PC-3 (cell line): ENCODE data around the gene ALX4. TPM values are rescaled to one million over a fixed set of nuclear protein-coding genes. Genes with fewer than 3 reads are reported as not detected.

Experiments
- ATAC-seq: fragments of 200-7000 bp; cut with Tn5 transposase; 2 replicates; pipeline ENCODE4 v1.9.1; 2020; ENCODE audit warnings: mild to moderate bottlenecking, moderate library complexity
- BruUV-seq: library from RNA; stranded (reverse); fragments of 400-500 nt; replicated peaks from 2 replicates; lab custom pipeline; 2021; lab: Mats Ljungman, UMichigan
- CTCF ChIA-PET: fragments of 300-600 bp; sonication (Branson Sonifier 250); formaldehyde crosslinking; loops from one replicate; lab custom pipeline; 2022; ENCODE audit warnings: antibody characterized with exemption; lab: Charles Lee
- POLR2A ChIA-PET: fragments of 300-600 bp; sonication (Branson Sonifier 250); formaldehyde crosslinking; loops from one replicate; lab custom pipeline; 2022; ENCODE audit warnings: antibody characterized with exemption; ENCODE audit not compliant: unreplicated experiment; lab: Charles Lee
- DNase-seq: peaks from one replicate; pipeline ENCODE4 v3.0.0-alpha.2; 2015
- H2AFZ ChIP-seq: fragments of 300-600 bp; sonication (generic); 2 replicates; pipeline ENCODE4 v1.6.0; 2016; ENCODE audit warnings: antibody characterized with exemption, low read length
- H3F3A ChIP-seq: fragments of 300-600 bp; sonication (generic); one replicate; pipeline ENCODE4 v1.6.0; 2017; ENCODE audit warnings: antibody characterized with exemption, low read length, control low read depth, mild to moderate bottlenecking; ENCODE audit not compliant: unreplicated experiment
- H3K27ac ChIP-seq: fragments of 300-600 bp; sonication (generic); 2 replicates; pipeline ENCODE4 v1.5.1; 2016; ENCODE audit warnings: mild to moderate bottlenecking, low read length
- H3K27me3 ChIP-seq: fragments of 300-600 bp; sonication (generic); 2 replicates; pipeline ENCODE4 v1.6.1; 2016; ENCODE audit warnings: low read length, mixed read lengths
- H3K36me3 ChIP-seq: fragments of 300-600 bp; sonication (generic); 2 replicates; pipeline ENCODE4 v1.6.1; 2016; ENCODE audit warnings: low read depth, mixed run types, low read length, mixed read lengths
- H3K4me1 ChIP-seq: fragments of 300-600 bp; sonication (generic); 2 replicates; pipeline ENCODE4 v1.5.1; 2016; ENCODE audit warnings: low read length; ENCODE audit not compliant: insufficient read depth
- H3K4me2 ChIP-seq: fragments of 300-600 bp; sonication (generic); 2 replicates; pipeline ENCODE4 v1.6.0; 2016; ENCODE audit warnings: low read length
- H3K4me3 ChIP-seq: fragments of 300-600 bp; sonication (generic); 2 replicates; pipeline ENCODE4 v1.5.1; 2016; ENCODE audit warnings: mild to moderate bottlenecking, low read length, mixed read lengths
- H3K79me2 ChIP-seq: fragments of 300-600 bp; sonication (generic); 2 replicates; pipeline ENCODE4 v1.6.1; 2017; ENCODE audit warnings: low read length, mixed read lengths
- H3K9ac ChIP-seq: fragments of 300-600 bp; sonication (generic); 2 replicates; pipeline ENCODE4 v1.6.0; 2016; ENCODE audit warnings: mild to moderate bottlenecking, low read length
- H3K9me2 ChIP-seq: fragments of 300-600 bp; sonication (generic); replicated peaks from 2 replicates; pipeline ENCODE4 v1.6.1; 2016; ENCODE audit warnings: mixed run types, low read length, mixed read lengths
- H3K9me3 ChIP-seq: fragments of 300-600 bp; sonication (generic); 2 replicates; pipeline ENCODE4 v1.6.1; 2016; ENCODE audit warnings: low read length, mixed read lengths
- H4K20me1 ChIP-seq: fragments of 300-600 bp; sonication (generic); 2 replicates; pipeline ENCODE4 v1.6.1; 2016; ENCODE audit warnings: low read length, mixed read lengths
- CTCF ChIP-seq: fragments of 300-600 bp; sonication (generic); conservative IDR thresholded peaks from 2 replicates; pipeline ENCODE4 v1.5.1; 2017; ENCODE audit warnings: antibody characterized with exemption, low read depth, mild to moderate bottlenecking, low read length
- EZH2 ChIP-seq: fragments of 300-600 bp; sonication (generic); IDR thresholded peaks from one replicate; pipeline ENCODE4 v1.6.1; 2017; ENCODE audit warnings: antibody characterized with exemption, mild to moderate bottlenecking, low read length; ENCODE audit not compliant: unreplicated experiment
- EZH2phosphoT487 ChIP-seq: fragments of 300-600 bp; sonication (generic); IDR thresholded peaks from 2 replicates; pipeline ENCODE4 v1.6.1; 2018; ENCODE audit warnings: mild to moderate bottlenecking, antibody characterized with exemption, low read length, borderline replicate concordance
- intact Hi-C: fragments of 100-400 bp; cut with micrococcal nuclease; formaldehyde crosslinking; loops from 2 replicates; pipeline ENCODE4 v1.9.0; 2023
- total RNA-seq: library from RNA; depleted of rRNA; stranded (reverse); fragments of >200 nt; gene quantifications from 2 replicates; pipeline ENCODE4 v1.2.3, GENCODE V29; 2014

The ALX4 gene
- total RNA-seq, 1 experiment from 2014 or later: not detected

DNA sequence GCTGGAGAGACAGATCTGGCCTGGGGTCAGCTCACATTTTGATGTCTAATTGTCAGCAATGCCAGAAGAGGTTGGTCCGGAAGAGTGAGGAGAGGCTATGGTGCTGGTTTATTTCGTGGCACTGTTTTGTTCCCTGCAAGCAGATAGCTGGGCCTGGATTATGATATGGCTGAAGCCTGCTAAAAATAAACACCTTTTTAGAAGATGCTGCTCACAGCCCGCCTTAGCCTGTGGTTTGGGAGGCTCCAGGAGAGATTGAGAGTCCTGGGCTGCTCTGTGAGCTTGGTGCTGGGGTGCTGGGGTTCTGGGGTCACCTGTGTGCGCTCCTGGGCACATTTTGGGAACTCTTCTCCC, 29.6 kb upstream of the ALX4 start:
- no peak overlapping the region for H3K27ac ChIP-seq
- H3K4me2 ChIP-seq: no peak overlapping the region
- TF ChIP-seq EZH2 (no peak), CTCF (no peak)
- H3K9me2 ChIP-seq: no peaks in the 10 kb centered on the region
- H3F3A ChIP-seq: no peaks in the 10 kb centered on the region
- no peaks in the 10 kb centered on the region for H3K9me3 ChIP-seq
- no peaks in the 10 kb centered on the region for H3K4me1 ChIP-seq
- no peaks in the 10 kb centered on the region for H3K36me3 ChIP-seq
- BruUV-seq: no TSS peak
- ChIA-PET POLR2A (no interaction called here), CTCF (no interaction called here)
- DNase-seq: no peak
- no peak overlapping the region for H2AFZ ChIP-seq
- no peaks in the 10 kb centered on the region for H3K79me2 ChIP-seq
- H4K20me1 ChIP-seq: no peaks in the 10 kb centered on the region
- no peak overlapping the region for H3K4me3 ChIP-seq
- intact Hi-C loops: no loop called here
- H3K27me3 ChIP-seq: peaks cover 76% of the 10 kb centered on the region
- no peak overlapping the region for H3K9ac ChIP-seq
- no peak for ATAC-seq

DNA sequence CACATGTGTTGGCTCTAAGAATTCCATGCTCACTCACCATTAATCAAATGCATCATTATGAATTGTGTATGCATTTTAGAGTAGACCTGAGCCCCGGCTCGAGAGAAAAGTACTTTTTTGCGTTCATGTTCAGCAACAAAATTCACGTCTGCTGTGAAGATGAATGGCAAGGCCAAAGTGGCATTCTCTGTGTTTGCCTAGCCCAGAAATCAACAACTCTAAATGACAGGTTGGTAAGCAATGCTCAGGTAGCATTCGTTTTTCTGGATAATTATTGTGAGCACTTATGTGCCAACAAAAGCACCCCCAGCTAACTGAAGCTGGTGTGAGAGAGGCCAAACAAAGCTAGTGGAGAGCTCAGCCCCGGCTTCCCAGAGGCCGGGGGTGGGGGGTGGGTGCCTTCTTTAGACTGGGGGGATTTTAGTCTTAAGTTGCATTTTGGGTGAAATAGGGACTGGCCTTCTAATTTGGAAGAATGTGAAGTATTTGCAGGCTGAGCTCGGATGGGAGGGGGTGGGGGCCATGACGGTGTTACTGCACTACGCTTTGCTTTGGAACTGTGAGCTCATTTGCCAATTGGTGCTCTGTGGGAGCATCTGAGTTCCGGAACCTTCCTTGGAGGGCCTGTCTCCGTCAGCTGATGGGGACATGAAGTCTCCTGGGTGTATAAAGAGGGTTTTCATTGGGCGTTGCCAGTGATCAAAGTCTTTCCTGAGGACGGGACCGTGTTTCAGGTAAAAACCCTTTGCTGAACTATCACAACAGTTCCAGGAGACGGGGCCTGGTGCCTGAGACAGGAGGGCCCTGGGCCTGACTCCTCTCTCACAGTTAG, 29.0 kb upstream of the ALX4 start:
- ATAC-seq (no peak), DNase-seq (no peak)
- no peaks in the 10 kb centered on the region for H3K36me3 ChIP-seq
- TF ChIP-seq EZH2phosphoT487 (no peak), CTCF (no peak), EZH2 (no peak)
- H3K79me2 ChIP-seq: no peaks in the 10 kb centered on the region
- no peak overlapping the region for H3K4me3 ChIP-seq
- no peaks in the 10 kb centered on the region for H3K9me3 ChIP-seq
- intact Hi-C loops: no loop called here
- H3K9me2 ChIP-seq: no peaks in the 10 kb centered on the region
- POLR2A ChIA-PET: no interaction called here
- H2AFZ ChIP-seq: no peak overlapping the region
- CTCF ChIA-PET: no interaction called here
- H3F3A ChIP-seq: no peaks in the 10 kb centered on the region
- H3K4me1 ChIP-seq: no peaks in the 10 kb centered on the region
- peaks cover 76% of the 10 kb centered on the region for H3K27me3 ChIP-seq
- no peak overlapping the region for H3K27ac ChIP-seq
- no peak overlapping the region for H3K9ac ChIP-seq
- no peak overlapping the region for H3K4me2 ChIP-seq
- no TSS peak for BruUV-seq
- no peaks in the 10 kb centered on the region for H4K20me1 ChIP-seq

DNA sequence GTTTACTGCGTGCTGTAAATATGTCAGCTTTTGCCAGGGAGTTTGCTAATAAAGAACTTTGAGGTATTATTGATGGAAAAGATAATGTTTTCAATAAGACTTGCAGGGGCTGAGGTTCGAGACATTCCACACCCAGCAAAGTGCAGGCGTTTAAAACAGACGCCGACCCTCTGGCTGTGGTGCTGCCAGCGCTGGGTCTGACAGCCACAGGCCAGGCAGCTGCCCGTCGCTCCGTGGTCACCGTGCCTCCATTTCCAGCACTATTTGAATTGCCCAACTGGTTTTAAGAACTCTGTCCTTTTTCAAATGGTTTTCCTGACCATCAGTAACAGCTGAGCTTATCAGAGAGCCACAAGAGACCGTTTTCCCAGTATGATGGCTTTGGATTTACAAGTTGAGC, 28.1 kb upstream of the ALX4 start:
- no peaks in the 10 kb centered on the region for H3F3A ChIP-seq
- ChIA-PET CTCF (no interaction called here), POLR2A (no interaction called here)
- H4K20me1 ChIP-seq: no peaks in the 10 kb centered on the region
- H3K36me3 ChIP-seq: no peaks in the 10 kb centered on the region
- H3K27me3 ChIP-seq: peaks cover 83% of the 10 kb centered on the region
- no TSS peak for BruUV-seq
- no peak overlapping the region for H3K4me2 ChIP-seq
- intact Hi-C loops: no loop called here
- no peak overlapping the region for H2AFZ ChIP-seq
- no peaks in the 10 kb centered on the region for H3K9me3 ChIP-seq
- TF ChIP-seq CTCF (no peak), EZH2phosphoT487 (no peak), EZH2 (no peak)
- H3K4me1 ChIP-seq: no peaks in the 10 kb centered on the region
- no peaks in the 10 kb centered on the region for H3K79me2 ChIP-seq
- ATAC-seq (no peak), DNase-seq (no peak)
- H3K4me3 ChIP-seq: no peak overlapping the region
- no peak overlapping the region for H3K9ac ChIP-seq
- H3K27ac ChIP-seq: no peak overlapping the region
- no peaks in the 10 kb centered on the region for H3K9me2 ChIP-seq
